NCI-H1694 treated with DMSO at 0.1 percent for 48 hours (cell line): Measurements from ENCODE around the gene FAM117A.
A peak's percentile ranks its signal among the peaks of the same experiment; 100 is the strongest.

Experiments used
- DNase-seq: peaks from one replicate; lab custom pipeline; 2025; lab: John Stamatoyannopoulos, UW

FAM117A gene, protein sequence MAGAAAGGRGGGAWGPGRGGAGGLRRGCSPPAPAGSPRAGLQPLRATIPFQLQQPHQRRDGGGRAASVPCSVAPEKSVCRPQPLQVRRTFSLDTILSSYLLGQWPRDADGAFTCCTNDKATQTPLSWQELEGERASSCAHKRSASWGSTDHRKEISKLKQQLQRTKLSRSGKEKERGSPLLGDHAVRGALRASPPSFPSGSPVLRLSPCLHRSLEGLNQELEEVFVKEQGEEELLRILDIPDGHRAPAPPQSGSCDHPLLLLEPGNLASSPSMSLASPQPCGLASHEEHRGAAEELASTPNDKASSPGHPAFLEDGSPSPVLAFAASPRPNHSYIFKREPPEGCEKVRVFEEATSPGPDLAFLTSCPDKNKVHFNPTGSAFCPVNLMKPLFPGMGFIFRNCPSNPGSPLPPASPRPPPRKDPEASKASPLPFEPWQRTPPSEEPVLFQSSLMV

DNA sequence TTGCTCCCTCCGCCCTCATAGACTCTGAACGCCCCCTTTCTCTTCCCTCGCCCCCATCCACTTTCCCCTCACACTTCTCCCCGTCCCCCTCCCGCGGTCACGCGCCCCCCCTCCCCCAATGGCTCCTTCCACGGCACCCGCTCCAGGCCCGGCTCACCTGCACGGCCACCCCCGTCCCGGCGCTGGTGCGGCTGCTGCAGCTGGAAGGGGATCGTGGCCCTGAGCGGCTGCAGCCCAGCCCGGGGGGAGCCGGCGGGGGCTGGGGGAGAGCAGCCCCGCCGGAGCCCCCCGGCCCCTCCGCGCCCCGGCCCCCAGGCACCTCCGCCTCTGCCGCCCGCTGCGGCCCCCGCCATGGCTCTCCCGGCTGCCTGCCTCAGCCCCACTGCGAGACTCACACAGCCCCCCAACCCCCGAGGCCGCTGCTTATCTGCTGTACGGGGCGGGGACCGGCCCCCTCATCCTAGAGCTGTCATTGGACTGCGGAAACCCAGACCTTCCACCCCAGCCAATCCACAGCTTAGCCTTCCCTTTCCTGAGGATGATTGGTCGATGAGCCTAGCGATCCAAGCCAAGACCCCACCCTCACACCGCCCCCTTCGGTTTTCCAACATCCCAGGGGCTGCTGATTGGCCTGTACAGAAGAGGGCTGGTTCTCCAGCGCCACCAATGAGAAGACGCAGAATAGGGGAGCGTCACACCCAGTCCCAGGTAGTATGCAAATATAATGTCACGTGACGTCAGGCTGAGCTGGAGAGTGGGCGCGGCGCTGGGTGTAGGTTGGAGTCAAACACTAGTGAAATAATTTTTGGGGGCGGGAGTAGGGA is at the start of gene FAM117A:
FAM117A (minus strand) TSS at position 397 of the 824 bp plus-strand sequence; CDS start at position 353, 44 bp downstream.
- peak; percentile 98 for DNase-seq

DNA sequence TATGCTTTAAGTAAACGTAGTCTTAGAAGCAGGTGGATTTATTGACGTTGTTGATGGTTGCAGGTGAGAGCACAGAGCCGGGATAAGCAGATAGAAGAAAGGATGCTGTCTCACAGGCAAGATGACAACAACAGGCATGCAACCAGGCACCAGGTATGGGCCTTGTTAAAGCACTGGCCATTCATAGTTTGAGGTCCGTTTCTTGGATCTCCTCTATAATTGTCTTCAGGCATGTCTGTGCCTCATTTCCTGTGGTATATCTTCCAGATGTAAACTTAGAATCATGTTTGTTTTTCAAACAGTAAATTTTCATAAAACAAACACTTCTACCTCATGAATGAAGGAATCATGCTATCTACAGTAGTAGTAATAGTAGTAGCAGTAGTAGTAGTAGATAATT is 45.1 kb upstream of the FAM117A start:
- DNase-seq: no peak

DNA sequence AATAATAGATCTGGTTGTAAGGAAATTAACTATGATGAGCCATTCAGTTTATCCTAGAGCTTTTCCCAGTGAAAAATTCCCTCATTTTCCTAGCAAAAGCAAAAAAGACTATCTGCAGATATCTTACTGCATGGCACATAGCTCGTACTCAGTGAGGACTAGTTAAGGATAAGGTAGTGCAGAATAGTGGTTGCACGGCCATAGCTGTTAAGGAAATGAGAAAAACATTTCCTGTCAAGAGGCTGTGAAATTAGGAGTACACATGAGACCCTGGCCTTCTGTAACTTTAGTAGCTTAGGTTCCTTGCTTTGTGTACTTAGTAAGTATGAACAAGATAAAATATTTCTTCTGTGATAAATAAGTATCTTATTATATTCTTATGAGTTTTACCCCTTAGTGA is 34.8 kb upstream of the FAM117A start:
- no peak for DNase-seq

DNA sequence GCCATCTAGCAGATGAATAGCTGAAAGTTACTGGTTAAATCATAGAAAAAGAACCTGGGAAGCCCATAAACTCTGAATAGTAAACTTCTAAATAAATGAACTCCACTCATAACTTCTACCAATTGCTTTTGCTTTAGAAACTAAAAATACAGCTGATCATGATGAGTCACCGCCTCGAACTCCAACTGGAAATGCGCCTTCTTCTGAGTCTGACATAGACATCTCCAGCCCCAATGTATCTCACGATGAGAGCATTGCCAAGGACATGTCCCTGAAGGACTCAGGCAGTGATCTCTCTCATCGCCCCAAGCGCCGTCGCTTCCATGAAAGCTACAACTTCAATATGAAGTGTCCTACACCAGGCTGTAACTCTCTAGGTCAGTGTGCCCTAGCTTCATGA is 34.3 kb upstream of the FAM117A start:
- DNase-seq: no peak

DNA sequence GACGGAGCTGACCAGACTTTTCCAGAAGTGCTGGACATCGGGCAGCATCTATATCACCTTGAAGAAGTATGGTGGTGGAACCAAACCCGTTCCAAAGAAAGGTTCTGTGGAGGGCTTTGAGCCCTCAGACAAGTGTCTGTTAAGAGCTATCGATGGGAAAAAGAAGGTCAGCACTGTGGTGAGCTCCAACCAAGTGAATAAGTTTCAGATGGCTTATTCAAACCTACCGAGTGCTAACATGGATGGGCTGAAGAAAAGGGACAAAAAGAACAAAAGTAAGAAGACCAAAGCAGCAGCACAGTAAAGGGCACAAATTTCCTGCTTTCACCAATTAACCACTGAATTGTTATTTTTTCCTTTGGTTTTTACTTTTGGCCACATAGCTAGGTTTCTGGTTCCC is 31.4 kb upstream of the FAM117A start:
- no peak for DNase-seq

DNA sequence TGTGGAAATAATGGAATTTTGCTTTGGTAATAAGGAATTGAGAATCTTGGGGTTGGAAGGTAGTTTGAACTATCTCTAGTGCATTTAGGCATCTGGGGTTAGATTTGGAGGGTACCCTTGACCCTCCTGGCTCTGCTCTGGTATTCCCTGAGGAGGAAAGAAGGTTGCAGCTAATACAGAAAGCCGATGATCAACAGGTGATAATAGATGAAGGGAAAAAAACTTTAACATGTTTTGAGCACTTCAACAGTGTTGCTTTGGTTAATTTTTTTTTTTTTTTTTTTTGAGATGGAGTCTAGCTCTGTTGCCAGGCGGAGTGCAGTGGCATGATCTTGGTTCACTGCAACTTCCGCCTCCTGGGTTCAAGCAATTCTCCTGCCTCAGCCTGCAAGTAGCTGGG is 29.4 kb upstream of the FAM117A start:
- DNase-seq: no peak

DNA sequence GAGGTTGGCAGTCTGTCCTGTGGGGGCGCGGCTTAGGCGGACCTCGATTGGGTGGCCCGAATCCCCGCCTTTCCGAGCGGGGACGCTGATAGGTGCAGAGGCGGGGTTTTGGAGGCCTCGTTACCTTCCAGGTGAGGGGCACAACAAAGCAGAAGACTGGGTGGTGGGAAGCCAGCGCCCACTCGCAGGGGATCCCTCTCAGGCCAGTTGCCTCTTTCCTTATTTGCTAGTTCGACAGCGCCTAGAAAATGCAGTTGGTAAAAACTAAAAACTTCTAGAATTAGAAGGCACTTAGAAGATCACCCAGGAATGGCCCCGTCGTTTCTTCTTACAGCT is 25.3 kb upstream of the FAM117A start:
- DNase-seq: no peak

DNA sequence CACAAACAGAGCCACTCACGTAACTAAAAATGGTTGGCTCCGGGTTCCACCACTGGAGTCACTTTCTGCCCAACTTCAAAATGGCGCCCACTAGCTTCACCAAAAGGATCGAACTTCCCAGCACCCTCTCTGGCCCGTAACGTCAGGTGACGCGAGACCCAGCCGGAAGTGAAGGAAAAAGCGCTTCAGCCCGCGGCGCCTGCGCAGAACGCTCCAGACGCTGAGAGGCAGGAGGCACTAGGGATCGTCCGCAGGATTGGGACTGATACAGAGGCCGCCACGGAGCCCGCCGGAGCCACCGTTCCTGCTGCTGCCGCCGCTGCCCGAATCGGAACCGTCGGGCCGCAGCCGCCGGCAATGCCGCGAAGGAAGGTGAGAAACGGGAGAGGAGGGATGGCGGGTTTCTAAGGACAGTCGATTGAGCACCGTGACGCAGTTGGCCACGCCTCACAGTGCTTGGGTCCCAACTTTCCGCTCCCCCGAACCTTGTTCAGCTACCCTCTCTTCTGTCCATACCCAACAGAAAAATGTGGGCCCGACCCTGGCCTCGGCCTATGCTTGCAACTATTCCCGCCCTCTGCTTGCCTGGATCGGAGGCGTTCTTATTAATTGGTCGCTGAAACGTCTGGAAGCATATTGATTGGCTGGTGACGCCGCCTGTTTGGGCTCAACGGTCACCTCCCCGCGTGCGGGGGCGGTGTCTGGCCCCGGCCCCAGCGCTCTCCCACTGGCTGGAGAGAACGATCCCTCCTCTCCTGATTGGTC is 24.7 kb upstream of the FAM117A start, which contains the start of gene KAT7:
KAT7 (plus strand) TSS at position 204 of the 765 bp plus-strand sequence; CDS start at position 358, 154 bp downstream.
- DNase-seq: peak; percentile 99

DNA sequence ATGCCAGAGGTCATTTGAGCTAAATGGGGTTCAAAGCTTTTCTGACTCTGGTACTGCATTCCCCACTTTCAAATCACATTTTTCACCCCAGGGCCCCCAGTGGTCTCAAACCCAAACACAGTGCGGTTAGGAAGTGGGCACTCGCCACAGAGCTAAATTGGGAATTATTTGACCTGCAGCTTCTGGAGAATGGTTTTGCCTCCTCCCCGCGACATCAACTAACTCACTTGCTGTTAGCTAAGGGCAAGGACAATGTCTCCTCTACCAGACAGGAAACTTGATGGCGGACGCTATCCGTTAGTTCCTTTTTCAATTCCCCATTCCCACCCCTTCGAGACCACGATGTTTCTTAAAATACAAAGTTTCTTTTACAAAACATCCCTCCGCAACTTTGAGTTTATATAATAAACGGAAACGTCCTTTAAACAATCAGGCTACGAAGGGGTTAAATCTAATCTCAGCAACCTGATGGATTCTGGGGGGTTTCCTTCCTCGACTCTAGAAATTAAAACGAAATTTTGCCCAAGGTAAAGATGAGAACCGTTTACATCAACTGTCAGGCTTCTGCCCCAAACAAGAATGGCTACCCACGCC is 24.1 kb upstream of the FAM117A start:
- no peak for DNase-seq

DNA sequence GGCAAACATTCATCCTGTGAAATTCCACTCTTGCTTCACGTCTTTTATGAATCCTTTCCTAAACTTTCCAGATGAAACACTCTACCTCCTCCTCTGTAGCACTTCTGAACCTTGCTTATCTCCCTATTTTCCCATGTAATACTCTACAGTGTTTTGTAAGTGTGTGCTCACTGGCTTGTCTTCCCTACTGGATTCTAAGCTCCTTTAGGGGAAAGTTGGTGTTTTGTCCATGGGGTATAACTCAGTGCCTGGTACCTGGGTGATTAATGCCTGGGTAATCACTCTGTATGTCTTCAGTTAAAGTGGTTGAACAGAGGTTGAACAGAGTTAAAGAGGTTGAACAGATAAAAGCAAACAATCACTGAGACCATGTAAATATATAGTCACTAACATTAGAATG is 20.7 kb upstream of the FAM117A start:
- DNase-seq: no peak

DNA sequence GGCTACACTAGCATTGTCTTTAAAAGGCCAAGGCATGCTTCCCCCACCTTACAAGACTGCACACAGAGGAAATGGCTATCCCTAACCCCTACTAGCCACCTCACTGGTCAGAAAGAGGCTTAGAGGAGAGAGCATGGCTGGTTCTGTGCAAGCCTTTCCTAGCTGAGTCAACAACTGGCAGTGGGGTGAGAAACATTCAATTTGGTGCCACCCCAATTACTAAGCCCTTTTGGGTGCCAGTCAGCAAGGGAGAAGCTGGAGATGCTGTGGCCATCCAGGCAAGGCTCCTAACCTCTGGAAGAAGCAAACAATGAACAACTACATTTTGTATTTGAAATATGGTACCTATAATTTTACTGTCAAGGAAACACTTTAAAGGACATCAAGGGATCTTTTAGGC is 19.9 kb upstream of the FAM117A start:
- no peak for DNase-seq

DNA sequence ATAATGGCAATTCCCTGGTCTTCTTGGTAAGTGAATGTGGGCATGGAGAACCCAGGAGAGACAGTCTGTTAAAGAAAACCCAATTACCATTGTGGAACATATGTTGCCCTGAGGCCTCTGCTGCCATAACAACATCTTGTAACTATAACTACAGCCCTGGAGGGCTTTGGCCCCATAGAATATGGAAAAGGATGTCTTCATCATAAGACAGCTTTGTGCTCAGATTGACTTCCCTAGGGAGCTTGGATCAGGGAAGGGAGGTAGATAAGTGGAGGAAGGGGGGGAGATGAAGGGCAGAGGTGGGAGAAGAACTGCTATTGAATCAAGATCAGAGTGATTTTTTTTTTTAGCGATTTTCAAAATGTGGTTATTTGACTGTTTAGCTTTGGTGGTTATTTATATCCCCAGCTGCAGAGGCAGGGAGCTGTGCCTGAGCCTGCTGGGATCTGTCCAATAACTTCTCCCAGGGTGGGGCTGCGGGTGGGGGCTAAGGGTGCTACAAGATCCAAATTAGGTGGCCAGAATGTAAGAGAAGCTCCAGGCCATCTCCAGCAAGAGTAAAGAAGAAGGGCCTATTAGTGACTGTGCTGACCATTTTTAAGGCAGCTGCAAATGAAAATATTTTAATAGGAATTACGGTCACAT is 19.3 kb upstream of the FAM117A start:
- DNase-seq: peak; percentile 74

DNA sequence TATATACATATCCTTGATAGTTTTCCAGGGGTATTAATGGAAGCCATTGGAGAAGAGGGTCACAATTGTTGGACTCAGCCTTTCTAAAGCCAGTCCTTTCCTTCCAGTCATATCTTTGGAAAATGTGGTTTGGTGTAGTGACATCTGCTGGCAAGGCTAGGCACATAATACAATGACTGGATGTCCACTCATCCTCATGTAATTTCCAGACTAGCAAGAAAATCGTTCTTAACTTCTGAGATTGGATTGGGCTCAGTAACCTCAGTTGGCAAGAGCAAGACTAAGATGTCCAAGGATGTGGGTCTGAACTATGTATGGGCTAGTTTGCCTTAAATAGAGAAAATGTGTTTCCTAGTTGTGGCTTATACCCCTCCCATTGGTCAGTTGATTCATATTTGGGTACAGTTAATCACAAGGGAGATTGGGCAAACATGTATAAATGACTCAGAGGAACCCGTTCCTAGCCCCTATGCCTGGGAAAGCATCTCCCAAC is 15.9 kb upstream of the FAM117A start:
- DNase-seq: peak; percentile 60

DNA sequence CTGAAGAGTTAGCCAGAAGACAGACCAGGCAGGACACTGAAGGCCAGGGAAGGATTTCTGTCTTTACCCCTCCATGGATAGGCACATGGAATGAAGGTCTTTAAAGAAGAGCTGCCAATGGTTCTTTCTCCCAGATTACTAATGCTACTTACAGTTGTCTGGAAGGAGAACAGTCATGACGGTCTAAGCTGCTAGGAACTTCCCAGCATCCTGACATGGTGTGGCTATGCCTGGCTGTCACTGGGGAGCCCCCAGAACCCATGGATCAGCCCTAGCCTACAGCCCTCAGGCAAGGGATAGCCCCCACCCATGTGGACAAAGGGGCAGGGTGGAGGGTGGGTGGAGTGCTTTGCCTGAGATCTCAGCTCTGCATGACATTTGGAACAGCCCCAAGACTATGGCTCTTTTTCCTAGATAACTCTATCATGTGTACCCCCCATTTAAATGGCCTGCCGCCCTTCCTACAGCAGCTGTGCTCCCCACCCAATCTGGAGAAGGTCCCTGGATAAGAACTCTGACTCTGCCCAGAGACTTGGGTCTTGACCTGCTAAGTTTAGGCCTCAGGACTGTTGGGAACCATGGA is 15.3 kb upstream of the FAM117A start:
- DNase-seq: no peak

DNA sequence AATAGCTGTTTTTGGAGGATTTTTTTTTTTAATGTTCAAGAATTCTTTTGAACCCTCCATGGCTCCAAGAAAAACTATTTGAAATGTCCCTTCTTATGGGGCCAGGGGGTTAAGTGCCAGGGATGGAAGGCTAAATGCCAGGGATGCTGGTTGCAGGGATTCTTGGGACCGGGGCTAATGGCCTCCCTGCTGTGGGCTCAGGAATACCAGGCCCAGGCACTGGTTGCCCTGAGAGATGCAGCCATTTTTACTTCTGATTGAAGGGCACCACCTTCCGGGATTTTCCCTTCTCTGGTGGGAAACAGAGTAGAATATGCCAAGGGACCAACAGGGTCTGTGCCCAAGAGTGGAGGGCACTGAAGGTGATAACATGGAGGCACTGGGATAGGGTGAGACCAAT is 13.6 kb upstream of the FAM117A start:
- DNase-seq: no peak

DNA sequence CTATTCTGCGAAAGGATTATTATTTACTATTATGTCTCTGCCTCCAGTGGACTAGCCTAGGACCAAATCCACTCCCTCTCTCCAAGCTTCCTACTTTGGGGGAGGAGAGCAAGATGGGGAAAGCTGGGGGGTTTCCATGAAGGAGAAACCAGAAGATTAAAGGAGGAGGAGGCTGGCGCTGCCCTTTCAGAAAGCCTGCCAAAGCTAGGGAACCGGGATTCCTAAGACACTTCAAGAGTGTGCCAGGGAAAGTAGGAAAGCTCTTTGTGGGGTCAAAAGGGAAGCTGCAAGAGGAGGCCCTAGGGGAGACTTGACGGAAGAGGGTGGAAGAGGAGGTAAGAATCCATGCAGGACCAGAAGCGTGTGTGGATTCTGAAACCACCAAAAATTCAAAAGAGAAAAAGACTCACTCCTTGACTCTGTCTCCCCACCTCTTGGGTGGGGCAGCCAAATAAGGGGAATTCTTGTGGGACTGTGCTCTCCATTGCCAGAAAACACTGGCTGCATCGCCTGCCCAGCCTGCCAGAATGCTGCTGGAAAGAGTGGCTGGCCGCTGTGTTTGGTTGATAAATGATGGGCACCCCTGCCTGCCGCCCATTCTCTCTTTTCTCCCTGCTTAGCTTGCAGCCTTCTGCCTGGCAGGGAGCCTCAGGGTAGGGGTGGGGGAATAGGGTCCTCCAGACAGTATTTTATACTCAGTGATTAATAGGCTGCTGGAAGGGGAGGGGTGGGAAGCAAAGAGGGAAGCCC is 12.8 kb upstream of the FAM117A start:
- DNase-seq: no peak

DNA sequence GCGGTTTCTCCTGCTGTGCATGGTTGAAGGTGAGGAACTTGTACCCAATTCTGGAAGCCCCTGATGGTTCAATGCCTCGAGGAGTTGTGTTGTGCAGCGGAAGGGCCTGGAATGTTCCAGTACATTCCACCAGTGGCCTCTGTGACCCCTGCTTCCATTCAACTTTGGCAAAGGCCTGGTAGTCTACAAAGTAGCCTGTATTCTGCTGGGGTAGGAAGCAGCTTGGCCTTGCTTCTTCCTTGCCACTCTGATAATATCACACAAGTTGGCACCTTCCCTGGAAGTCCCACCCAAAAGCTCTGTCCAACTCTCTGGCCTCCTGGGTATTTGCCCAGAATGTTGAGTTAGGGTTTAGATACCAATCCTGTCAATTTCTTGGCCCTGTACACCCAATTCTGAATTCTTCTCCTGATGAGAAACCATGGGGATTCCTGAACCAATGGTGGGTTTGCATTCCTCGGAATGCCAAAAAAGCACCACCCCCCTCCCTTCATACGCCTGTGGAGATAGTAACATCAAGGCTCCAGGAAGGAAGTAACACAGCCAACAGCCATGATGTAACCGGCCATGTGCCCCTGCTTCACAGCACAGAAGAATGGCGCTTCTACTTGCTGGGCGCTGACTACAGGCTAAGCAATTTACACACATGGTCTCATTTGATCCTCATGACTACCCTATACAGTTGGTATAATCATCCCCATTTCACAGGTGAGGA is 11.8 kb upstream of the FAM117A start:
- no peak for DNase-seq

DNA sequence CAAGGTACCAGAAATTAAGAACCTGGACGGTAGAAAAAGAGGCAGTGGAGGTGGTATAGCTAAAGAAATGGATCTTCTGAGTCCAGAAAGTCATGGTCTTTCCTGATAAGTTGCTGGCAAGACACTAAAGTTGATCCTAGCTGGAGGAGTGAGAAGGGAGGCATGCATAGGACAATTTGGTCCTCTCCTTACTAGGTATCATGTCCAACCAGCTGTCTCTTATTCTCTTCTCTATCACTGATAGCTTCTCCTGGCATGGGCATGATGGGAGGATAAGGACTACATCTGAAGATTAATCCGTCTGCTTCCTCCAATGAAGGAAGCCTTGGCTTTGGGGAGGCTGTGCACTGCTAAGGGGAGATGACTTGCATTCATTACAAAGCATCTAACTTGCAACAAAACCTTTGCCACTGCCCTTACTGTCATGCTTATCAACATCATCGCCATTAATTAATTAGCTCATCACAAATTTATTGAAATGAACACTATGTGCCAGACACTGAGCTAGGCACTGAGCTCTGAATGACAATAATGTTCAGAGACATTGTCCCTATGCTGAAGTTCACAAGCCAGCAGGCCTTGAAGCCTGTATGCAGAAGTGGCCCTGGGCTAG is 3.1 kb upstream of the FAM117A start:
- no peak for DNase-seq

DNA sequence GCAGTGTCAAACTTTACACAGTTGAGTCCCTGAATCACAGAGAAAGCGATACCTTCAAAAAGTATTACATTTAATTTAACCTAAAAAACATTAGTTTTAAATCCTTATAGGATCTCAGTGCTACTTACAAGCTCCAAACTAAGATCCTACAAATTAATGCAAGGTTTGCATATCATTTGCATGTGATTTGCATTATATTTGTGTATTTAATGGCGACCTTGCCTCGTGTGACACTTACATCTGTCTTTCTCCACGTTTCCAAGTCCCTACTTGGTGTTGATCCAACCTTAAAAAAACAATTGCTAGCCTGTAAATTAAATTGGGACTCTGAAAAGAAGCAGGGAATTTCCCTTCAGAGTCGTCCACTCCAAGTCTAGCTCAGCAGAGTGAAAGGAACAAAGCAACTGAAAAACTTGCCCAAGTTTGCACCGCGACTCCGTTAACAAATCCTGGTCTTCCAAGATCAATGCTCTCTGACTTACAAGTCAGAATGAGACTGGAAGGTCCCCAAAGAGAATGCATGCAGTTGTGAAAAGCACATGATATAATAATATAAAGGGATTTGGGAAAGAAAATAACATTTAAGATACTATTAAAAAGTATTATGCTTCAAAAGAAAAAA is 739 bp upstream of the FAM117A start:
- DNase-seq: no peak
